K562 (cell line): ENCODE measurements around the gene NOMO2. TPM values are rescaled to one million over a fixed set of nuclear protein-coding genes. Genes with fewer than 3 reads are reported as not detected.
A peak's percentile ranks its signal among the peaks of the same experiment; 100 is the strongest.
"Not testable (repeated sequence)": the region's sequence is repeated elsewhere in the genome, so short reads cannot be mapped to it uniquely, and the experiment has no call there.

Source experiments
- ATAC-seq: fragments of 200-7000 bp; cut with Tn5 transposase; 3 replicates; pipeline ENCODE4 v1.9.1; 2020; ENCODE audit warnings: moderate library complexity
- BruUV-seq: library from RNA; stranded (reverse); fragments of 400-500 nt; replicated peaks from 2 replicates; lab custom pipeline; 2021; lab: Mats Ljungman, UMichigan
- CTCF ChIA-PET: fragments of 300-600 bp; formaldehyde crosslinking; extraction: SDS; loops from one replicate; lab custom pipeline; 2021; ENCODE audit warnings: low intra/inter-chr PET ratio; lab: Yijun Ruan, JAX
- POLR2A ChIA-PET: fragments of 300-600, 350-650 bp; sonication (Branson Sonifier 250); formaldehyde crosslinking; extraction: SDS; loops from one replicate; lab custom pipeline; 2021; ENCODE audit warnings: antibody characterized with exemption, inconsistent platforms; lab: Yijun Ruan, JAX
- DNase-seq, 4 experiments: peaks; one replicate each; pipeline versions ENCODE4 v3.0.0 to v3.0.0-alpha.2; 2011 to 2018; ENCODE audit warnings: low spot score in 3 of 4, mixed read lengths in 3 of 4; ENCODE audit errors: extremely low read depth in 1 of 4
- FAIRE-seq: peaks from 2 replicates; lab custom pipeline; 2011; peaks lifted over from hg19 to GRCh38; lab: Jason Lieb, UNC
- H2AFZ ChIP-seq: 2 replicates; pipeline ENCODE4 v1.6.0; 2011; ENCODE audit warnings: low read depth, low read length, control low read depth, inconsistent platforms
- H3K27ac ChIP-seq: fragments of 200-600 bp; 3 replicates; pipeline ENCODE4 v1.8.0; 2011; ENCODE audit warnings: low read depth, mild to moderate bottlenecking, control low read depth, inconsistent platforms, low read length, moderate library complexity, mixed read lengths; ENCODE audit errors: extremely low read depth
- H3K27me3 ChIP-seq, 2 experiments: fragments of 300-600 bp in 1 of 2; 2 replicates in 1 of 2; 3 replicates in 1 of 2; pipeline versions ENCODE4 v1.6.0 to v1.8.0; 2011; ENCODE audit warnings: inconsistent platforms in 2 of 2, low read length in 2 of 2, mild to moderate bottlenecking in 1 of 2, mixed read lengths in 1 of 2, moderate library complexity in 1 of 2; ENCODE audit not compliant: control insufficient read depth in 2 of 2, insufficient read depth in 2 of 2
- H3K36me3 ChIP-seq: fragments of 300-600 bp; 3 replicates; pipeline ENCODE4 v1.8.0; 2011; ENCODE audit warnings: mild to moderate bottlenecking, low read length, inconsistent platforms; ENCODE audit not compliant: control insufficient read depth, insufficient read depth
- H3K4me1 ChIP-seq, 2 experiments: fragments of 200-600 bp in 1 of 2; replicated peaks in 1 of 2; 2 replicates in 1 of 2; 3 replicates in 1 of 2; pipeline versions ENCODE4 v1.5.1 to v1.8.0; 2011; ENCODE audit warnings: inconsistent platforms in 2 of 2, low read length in 2 of 2, mild to moderate bottlenecking in 1 of 2, mixed read lengths in 1 of 2, moderate library complexity in 1 of 2; ENCODE audit not compliant: control insufficient read depth in 2 of 2, insufficient read depth in 2 of 2
- H3K4me2 ChIP-seq: 2 replicates; pipeline ENCODE4 v1.6.1; 2011; ENCODE audit warnings: low read length, control low read depth, inconsistent platforms, mixed read lengths; ENCODE audit not compliant: insufficient read depth
- H3K4me3 ChIP-seq: fragments of 200-600 bp; sonication (generic), shearing (Covaris generic); 2 replicates; pipeline ENCODE4 v1.5.1; 2016; ENCODE audit warnings: control low read depth, inconsistent platforms
- H3K79me2 ChIP-seq: fragments of 200-600 bp; 3 replicates; pipeline ENCODE4 v1.8.0; 2011; ENCODE audit warnings: low read length, inconsistent platforms; ENCODE audit not compliant: control insufficient read depth, insufficient read depth
- H3K9ac ChIP-seq, 2 experiments: 2 replicates each; pipeline versions ENCODE4 v1.6.0 to v1.6.1; 2011; ENCODE audit warnings: low read depth in 2 of 2, low read length in 2 of 2, control low read depth in 1 of 2, inconsistent platforms in 1 of 2, mild to moderate bottlenecking in 1 of 2, mixed read lengths in 1 of 2; ENCODE audit not compliant: insufficient read depth in 1 of 2
- H3K9me1 ChIP-seq: one replicate; pipeline ENCODE4 v1.6.0; 2011; ENCODE audit warnings: inconsistent platforms, mild to moderate bottlenecking, low read length, moderate library complexity; ENCODE audit not compliant: control insufficient read depth, insufficient read depth
- H3K9me3 ChIP-seq: replicated peaks from 2 replicates; pipeline ENCODE4 v1.5.1; 2011; ENCODE audit warnings: low read depth, low read length, inconsistent platforms; ENCODE audit not compliant: control insufficient read depth, insufficient read depth
- H4K20me1 ChIP-seq: replicated peaks from 2 replicates; pipeline ENCODE4 v1.6.1; 2011; ENCODE audit warnings: low read length, inconsistent platforms, mixed read lengths; ENCODE audit not compliant: control insufficient read depth, insufficient read depth
- WGBS: fragments of 100-300 bp; shearing (Covaris generic); methylation state at CpG from one replicate; pipeline ENCODE4 v1.1.6; 2016; ENCODE audit warnings: low coverage, mixed read lengths; ENCODE audit not compliant: insufficient coverage; ENCODE audit errors: missing lambda C conversion rate; 5-methylcytosine and 5-hydroxymethylcytosine counted together
- in situ Hi-C: fragments of 300-500 bp; cut with MboI; formaldehyde crosslinking; loops from 4 replicates; pipeline ENCODE4 v1.15.0; 2018; ENCODE audit warnings: inconsistent platforms, mixed read lengths
- intact Hi-C: fragments of 100-400 bp; cut with micrococcal nuclease; formaldehyde crosslinking; loops from 2 replicates; pipeline ENCODE4 v1.14.2; 2022
- polyA plus RNA-seq, 8 experiments: library from polyadenylated mRNA; depleted of rRNA in 4 of 8; stranded (reverse) in 5 of 8; unstranded in 3 of 8; fragments of >200 nt; fragmentation: Nextera tagmentation in 2 of 8; fragmentation: Illumina TruSeq in 1 of 8; extraction: Ambion mirVana in 2 of 8; extraction: Trizol in 1 of 8; gene quantifications; 2 replicates each; pipeline versions ENCODE4 v1.2.1 to v1.2.3, GENCODE V29; 2011 to 2014; ENCODE audit warnings: inconsistent platforms in 1 of 8, missing spikeins in 1 of 8
- total RNA-seq, 7 experiments: library from RNA; depleted of rRNA in 6 of 7; stranded (reverse); fragments of >200 nt in 6 of 7; fragmentation: Illumina TruSeq in 2 of 7; extraction: Trizol in 2 of 7; gene quantifications; 2 replicates each; pipeline versions ENCODE4 v1.2.1 to v1.2.3, GENCODE V29; 2011 to 2021; ENCODE audit warnings: low replicate concordance in 1 of 7

The NOMO2 gene
- total and polyA plus RNA-seq, 9 of the 15 experiments (the other 6 are each of a cell fraction or from before 2014, with no cell fraction given), result 25.2 to 82.2 (median 44.0) TPM

DNA sequence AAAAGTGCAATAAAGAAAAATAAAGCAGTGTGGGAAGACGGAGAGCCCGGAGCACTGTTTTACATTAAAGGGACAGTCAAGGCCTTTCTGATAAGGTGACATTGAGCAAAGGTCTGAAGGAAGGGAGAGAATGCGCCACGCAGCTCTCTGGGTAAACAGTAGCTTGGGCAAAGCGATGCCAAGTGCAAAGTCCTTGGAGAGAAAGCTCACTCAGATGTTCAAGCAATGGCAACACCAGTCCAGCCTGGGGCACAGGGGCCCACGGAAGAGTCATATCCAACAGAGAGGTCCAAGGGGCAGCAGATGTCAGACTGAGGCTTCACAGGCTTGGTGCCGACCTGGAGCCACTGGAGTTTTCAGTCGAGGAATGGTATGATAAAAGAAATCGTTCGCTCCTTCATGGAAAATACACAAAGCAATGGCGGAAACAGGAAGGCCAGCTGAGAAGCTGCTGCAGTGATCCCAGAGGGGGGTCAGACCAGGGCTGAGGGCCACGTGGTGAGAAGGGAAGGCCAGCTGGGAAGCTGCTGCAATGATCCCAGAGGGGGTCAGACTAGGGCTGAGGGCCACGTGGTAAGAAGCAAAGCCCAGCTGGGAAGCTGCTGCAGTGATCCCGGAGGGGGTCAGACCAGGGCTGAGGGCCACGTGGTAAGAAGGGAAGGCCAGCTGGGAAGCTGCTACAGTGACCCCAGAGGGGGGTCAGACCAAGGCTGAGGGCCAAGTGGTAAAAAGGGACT, 40.3 kb downstream of the NOMO2 start:
- BruUV-seq, CTCF ChIA-PET: not testable (repeated sequence)

DNA sequence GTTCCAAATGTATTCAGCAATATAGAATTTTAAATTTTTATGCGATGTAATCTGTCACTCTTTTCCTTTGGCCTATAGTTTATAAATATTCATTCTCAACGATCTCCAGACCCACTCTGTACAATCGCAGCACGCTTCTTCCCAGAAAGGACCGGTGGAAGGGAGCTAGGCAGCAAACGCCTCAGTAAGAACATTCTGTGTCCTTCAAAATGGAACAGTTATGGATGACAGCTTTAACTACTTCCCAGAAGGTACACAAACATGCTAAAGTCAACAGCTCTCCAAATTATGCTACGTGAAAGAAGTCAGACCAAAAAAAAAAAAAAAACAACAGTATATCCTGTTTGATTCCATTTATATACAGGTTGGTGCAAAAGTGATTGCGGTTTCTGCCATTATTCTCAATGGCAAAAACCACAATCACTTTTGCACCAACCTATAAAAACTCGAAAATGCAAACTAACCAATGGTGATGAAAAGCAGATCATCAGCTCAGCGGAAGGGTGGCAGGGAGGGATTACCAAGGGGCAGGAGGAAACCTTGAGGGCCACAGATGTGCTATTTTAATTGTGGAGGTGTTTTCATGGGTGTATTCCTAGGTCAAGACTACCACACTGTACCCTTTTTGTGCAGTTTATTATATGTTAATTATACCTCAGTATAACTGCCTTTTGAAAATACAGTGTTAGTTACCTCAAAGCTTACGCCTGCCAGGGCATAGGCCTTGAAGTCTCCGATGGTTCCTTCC, 43.2 kb downstream of the NOMO2 start:
- H3K9me1 ChIP-seq, H3K4me3 ChIP-seq, H3K9ac ChIP-seq, POLR2A ChIA-PET, intact Hi-C loops, in situ Hi-C loops, H3K4me2 ChIP-seq, H3K27ac ChIP-seq, H2AFZ ChIP-seq, BruUV-seq, H3K9me3 ChIP-seq, ATAC-seq, DNase-seq, H4K20me1 ChIP-seq, H3K79me2 ChIP-seq, H3K27me3 ChIP-seq, H3K36me3 ChIP-seq, CTCF ChIA-PET, FAIRE-seq, H3K4me1 ChIP-seq: not testable (repeated sequence)
- no CpG with 5 or more reads among the region's 12 CpGs for WGBS

More for the DNA sequence above, 40.3 kb downstream of the NOMO2 start:
- intact Hi-C loops, H2AFZ ChIP-seq, in situ Hi-C loops, DNase-seq, ATAC-seq, H3K9me1 ChIP-seq, H3K4me1 ChIP-seq, H4K20me1 ChIP-seq, FAIRE-seq, H3K36me3 ChIP-seq, H3K9me3 ChIP-seq, POLR2A ChIA-PET, H3K9ac ChIP-seq, H3K4me2 ChIP-seq, H3K4me3 ChIP-seq, H3K27ac ChIP-seq, H3K79me2 ChIP-seq, H3K27me3 ChIP-seq: not testable (repeated sequence)
- WGBS, result no CpG with 5 or more reads among the region's 15 CpGs

DNA sequence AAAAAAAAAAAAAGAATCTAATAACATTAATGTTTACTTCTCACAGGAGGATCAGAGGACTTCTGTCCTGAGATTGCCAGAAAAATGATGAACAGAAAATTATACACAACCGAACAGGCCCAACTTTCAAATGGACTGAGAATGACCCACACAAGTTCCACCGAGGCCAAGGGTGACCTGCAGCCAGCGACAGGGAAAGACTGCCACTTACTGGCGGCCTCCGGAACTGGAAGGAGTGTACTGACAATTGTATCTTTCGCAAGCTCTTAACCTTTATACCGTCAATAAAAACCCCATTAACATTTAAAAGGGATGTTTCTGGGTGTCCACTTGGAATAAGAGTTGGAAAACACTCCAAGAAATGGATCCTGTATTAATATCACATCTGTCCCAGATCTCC, 63.5 kb downstream of the NOMO2 start:
- FAIRE-seq, intact Hi-C loops: not testable (repeated sequence)

More for the DNA sequence above, 63.5 kb downstream of the NOMO2 start:
- CTCF ChIA-PET, H3K27ac ChIP-seq, H3K9ac ChIP-seq, H3K9me1 ChIP-seq, H3K9me3 ChIP-seq, H3K4me1 ChIP-seq, H3K27me3 ChIP-seq, BruUV-seq, H3K4me2 ChIP-seq, H3K79me2 ChIP-seq, H4K20me1 ChIP-seq, in situ Hi-C loops, H3K36me3 ChIP-seq, POLR2A ChIA-PET, H2AFZ ChIP-seq, DNase-seq, H3K4me3 ChIP-seq: not testable (repeated sequence)
- no CpG with 5 or more reads among the region's 7 CpGs for WGBS
- peak; percentile 91 for ATAC-seq
